K562 treated with DMSO at 1 percent for 48 hours (cell line): ENCODE data around the gene NSUN3. TPM values are rescaled to one million over a fixed set of nuclear protein-coding genes. Genes with fewer than 3 reads are reported as not detected.

ENCODE experiments used
- total RNA-seq: library from RNA; unstranded; fragments of 300-600 nt; gene quantifications from 2 replicates; pipeline ENCODE4 v1.2.3, GENCODE V29; 2022; ENCODE audit warnings: low replicate concordance; ENCODE audit errors: extremely low read depth

The NSUN3 gene
- not detected in 2 replicates for total RNA-seq

GRCh38 chr3:94062513-94063404 is at the start of gene NSUN3, which contains the start of gene DHFR2:
TSS of gene NSUN3 (plus strand) at chr3:94063061. CDS start at chr3:94063127, 66 bp downstream.
TSS of gene DHFR2 (minus strand) at chr3:94062916. CDS start at chr3:94061511, 1,405 bp downstream.

GRCh38 chr3:94028093-94028837 is 34.6 kb upstream of the NSUN3 start, which contains the start of gene STX19:
TSS of gene STX19 (minus strand) at chr3:94028597. CDS start at chr3:94015269, 13,328 bp downstream.

Other genes with a start within 250 kb of the NSUN3 start
- not detected in 2 replicates for gene PROS1, start 89.2 kb upstream of the NSUN3 start, total RNA-seq
- gene ARL13B, start 82.9 kb upstream of the NSUN3 start, total RNA-seq: not detected in 2 replicates
- not detected in 2 replicates for gene STX19, start 34.5 kb upstream of the NSUN3 start, total RNA-seq
- not detected in 2 replicates for gene DHFR2, start 145 bp upstream of the NSUN3 start, total RNA-seq